HG03457 (cell line): ENCODE results near the gene IQCF2.
"Not testable (repeated sequence)": the region's sequence is repeated elsewhere in the genome, so short reads cannot be mapped to it uniquely, and the experiment has no call there.

ENCODE experiments used
- ATAC-seq: cut with Tn5 transposase; IDR thresholded peaks from one replicate; pipeline ENCODE4 v1.9.1; 2021; ENCODE audit warnings: moderate number of reproducible peaks; ENCODE audit not compliant: unreplicated experiment

The IQCF2 gene

DNA sequence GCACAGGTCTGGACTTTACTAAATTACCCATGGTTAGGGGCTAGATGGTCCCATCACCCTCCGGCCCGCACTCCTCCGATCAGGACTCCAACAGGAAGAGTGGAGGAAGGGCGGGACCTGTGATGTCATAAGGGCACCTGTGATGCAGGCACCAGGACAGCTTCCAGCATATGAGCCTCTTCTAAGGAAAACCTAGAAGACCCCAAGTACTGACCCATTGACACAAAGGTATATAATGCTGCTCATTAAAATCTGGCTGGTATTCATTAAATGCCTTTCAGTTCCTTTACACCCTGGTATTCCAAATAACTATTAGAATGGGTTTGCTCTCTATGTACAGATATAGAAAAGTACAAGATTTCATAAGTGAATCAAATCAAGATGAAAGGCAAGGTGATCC lies 14.1 kb downstream of the IQCF2 start, which contains the start of gene IQCF5:
Gene IQCF5, minus strand, starts transcription at position 101 of the 400 bp plus-strand sequence. Its CDS starts 70 bp downstream, at position 31.
- no peak for ATAC-seq

DNA sequence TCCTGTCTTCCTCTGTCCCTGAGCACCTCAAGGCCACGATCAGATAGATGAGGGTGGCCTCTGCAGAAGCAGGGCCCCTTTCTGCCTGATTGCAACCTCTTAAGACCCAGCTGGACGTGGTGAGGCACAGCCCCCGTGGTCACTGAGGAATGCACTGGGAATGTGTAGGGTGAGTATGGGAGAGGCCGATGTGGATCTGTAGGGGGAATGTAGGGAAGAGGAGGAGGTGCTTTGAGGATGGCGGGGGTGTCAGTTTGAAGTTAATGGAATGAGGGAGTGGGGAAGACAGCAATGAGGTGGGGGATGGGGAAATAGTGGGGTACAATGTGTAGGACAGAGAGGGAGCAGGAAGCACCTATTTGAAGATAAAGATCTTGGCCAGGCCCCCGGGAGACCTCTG lies 14.8 kb downstream of the IQCF2 start:
- ATAC-seq = no peak

DNA sequence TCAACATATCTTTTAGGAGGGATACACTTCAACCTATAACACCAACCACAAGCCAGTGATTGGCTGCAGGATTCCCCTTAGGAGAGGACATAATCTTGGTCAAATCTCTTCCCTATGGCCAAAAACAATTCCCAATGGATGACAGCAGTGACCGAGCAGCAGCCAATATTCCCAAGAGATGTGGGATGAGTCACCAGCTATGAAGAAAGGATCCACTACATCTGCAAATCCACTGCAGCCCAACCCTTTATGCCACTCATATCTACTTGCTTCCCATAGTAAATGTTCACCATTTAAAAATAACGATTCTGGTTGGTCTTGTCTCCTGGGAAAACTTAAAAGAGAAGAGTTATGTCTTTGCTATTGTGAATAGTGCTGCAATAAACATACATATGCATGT lies 18.5 kb downstream of the IQCF2 start:
- ATAC-seq = no peak

DNA sequence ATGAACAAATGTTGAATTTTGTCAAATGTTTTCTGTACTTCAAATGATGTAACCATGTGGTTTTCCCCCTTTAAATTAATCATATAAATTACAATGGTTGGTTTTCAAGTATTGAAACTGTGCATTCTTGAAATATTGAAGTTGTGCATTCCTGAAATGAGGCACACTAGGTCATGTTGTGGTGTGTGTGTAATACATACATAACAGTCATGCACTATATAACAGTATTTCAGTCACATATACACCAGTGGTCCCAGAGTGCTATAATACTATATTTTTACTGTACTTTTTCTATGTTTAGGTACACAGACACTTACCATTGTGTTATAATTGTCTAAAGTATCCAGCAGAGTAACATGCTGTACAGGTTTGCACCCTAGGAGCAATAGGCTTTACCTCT lies 25.0 kb downstream of the IQCF2 start:
- ATAC-seq = no peak

DNA sequence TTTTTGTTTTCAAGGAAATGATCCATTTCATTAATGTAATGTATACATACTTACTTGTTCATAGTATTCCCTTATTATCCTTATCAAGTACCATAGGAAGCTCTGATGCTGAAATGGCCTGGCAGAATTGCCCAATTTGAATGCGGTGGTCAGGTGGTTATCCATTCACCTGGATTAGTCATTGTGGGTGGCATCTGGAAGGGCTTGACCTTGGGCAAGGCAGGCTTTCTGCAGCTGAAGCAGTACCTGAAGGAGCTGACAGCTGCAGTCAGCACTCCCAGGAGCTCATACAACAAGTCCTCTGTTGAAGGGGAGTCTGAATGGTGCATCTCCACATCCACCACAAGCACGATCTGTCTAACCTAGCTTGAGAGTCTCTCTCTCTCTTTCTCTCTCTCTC lies 26.2 kb downstream of the IQCF2 start:
- ATAC-seq = no peak

DNA sequence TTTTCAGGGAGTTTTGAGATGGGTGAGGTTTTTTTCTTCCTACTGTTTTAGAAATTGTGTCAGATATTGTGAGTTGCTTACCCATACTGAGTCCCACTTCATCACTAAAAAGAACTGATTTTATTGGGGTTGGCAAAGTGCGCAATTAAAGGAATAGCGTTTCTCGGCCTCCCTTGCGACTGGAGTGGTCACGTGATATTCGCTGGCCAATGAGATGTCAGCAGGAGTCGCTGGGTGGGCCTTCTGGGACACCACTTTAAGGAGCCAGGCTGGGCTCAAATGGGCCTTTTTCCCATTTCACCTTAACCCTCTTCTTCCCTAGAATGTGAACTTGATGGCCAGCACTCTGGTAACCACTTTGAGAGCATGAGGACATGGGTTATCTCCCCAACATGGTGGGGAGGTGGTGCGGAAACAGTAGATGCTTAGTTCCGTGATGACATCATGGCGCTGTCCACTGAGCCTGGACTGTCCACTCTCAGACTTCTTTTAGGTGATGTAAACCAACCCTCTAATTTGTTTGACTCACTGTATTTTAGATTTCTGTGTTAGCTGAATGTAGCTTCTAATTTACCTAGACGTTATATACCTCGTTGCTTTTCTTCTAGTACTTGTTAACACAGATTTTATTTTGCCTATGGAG lies 27.2 kb downstream of the IQCF2 start:
- no peak for ATAC-seq

DNA sequence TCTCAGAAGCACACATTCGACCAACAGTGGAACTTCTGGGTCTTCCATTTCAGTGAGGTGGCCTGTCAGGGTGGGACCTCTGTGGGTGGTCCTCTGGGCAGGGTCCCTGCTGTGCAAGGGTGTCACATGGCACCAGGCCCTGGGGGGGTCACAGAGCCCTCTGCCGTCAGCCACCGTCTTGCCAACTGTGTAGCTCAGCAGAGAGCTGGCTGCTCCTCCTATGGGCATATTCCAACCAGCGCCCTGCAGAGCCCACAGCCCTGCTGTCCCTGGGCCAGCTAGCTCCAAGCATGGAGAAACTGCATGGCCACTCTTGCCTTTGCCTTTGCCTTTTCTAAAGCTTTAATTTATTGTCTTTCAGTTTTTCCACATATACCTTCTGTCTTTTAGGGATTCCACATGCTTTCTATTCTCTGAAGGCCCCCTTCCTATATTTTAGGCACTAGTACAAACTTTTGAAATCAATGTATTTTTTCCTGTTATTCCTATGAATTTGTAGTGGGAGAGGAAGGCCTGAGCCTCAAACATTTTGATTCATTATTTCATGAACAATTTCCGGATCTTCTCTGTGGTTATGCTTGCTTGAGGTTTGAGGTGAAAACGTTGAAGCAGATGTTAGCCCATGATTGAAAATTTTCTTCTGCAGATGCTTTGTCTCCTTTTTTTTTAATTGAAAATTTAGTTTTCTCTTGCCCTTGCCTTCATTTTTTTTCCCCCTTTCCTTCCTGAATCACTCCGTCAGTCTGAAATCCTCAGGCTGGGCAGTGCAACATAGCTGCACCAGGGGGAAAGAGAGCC lies 30.0 kb downstream of the IQCF2 start:
- ATAC-seq = no peak

DNA sequence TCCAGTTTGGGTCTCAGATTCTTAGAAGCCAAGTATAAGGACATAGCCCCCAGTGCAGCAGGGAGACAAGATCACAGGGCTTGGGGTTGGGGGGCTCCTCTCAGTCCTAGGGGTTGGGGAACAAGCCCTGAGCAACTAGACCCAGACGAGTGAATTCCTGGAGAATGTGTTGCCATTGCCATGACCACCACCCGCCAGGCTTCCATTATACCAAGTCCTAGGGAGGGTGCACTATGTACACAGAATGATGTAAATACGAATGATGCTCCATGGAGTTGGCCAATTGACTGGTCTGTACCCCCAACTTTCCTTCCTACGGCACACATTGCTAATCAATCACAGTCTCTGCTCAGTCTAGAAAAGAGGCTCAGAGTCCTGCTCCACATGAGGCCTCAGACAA lies 33.0 kb downstream of the IQCF2 start:
- ATAC-seq = no peak

DNA sequence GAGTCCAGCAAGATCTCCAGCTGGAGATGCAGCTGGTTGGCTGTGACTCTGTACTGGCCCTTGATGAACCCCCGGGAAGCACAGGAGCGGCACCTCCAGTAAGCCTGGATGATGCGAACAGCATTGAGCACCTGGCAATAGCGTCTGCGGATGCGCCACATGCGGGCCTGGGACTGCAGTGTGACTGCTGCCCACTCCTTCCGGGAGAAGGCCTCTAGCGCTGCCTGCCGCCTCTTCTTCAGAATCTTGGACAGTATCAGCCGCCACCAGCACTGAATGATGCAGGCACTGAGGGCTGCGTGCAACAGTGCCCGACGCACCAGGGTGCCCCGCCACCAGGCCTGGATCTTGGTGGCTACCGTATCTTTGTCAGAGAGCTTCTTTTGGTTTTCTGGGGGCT lies 33.5 kb downstream of the IQCF2 start:
- no peak for ATAC-seq

DNA sequence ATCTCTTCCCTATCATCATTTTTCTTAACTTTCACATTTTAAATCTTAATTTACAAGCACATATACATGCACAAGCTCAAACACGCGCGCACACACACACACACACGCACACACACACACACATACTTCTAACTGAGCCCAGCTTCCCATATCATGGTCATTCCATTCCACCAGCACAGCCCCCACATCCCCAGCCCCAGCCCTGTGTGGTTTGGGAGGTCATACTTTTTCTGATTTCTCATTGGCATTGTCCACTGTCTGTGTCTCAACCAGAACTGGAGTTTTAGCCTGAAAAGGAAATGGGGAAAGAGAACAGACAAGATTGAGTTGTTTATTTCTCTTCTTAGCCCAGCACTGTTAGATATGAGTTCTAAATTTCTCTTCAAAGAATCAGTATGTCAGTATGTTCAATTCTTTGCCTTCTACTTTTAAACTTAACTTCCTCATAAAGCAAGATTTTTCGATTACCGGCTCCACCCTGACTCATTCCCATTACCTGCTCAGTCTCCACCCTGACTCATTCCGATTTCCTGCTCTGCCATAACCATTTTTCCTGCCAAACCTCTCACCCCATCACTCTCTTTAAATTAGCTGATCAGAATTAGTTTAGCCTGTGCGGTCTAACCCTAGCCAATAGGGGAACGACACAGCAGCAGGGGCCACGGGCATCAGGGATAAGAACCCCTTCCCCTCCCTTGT lies 35.3 kb downstream of the IQCF2 start:
- no peak for ATAC-seq

DNA sequence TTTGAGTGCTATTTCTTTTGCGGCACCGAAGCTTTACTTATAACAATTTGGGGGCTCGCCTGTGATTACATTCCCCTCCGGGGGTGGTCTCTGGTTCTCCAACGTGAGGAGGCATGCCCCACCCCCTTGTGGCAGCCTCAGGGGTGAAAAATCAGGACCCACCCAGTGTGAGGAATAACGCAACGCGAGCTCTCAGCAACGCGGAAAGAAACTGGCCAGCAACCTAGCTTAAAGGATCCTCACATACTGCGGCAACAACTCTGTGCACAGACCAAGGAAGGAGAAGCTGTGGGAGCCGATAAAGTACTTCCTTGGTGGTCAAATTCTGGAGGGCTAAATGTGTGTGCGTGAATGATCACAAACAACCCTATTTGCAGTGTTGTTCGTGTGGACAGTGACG lies 36.0 kb downstream of the IQCF2 start:
- ATAC-seq = no peak

DNA sequence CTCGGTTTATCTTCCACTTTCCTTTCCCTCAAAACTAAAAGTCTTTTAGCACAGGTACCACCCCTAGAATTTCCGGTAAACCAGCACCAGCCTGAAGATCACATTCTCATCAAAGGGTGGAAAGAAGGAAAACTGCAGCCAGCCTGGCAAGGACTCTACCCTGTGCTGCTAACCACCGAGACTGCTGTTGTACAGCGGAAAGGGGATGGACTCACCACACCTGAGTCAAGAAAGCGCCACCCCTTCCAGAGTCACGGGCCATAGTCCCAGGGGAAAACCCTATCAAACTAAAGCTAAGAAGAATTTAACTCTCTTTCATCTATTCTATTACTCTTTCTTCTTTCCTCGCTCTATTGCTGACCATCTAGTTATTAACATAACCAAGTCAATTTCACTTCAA lies 38.6 kb downstream of the IQCF2 start:
- ATAC-seq = not testable (repeated sequence)

DNA sequence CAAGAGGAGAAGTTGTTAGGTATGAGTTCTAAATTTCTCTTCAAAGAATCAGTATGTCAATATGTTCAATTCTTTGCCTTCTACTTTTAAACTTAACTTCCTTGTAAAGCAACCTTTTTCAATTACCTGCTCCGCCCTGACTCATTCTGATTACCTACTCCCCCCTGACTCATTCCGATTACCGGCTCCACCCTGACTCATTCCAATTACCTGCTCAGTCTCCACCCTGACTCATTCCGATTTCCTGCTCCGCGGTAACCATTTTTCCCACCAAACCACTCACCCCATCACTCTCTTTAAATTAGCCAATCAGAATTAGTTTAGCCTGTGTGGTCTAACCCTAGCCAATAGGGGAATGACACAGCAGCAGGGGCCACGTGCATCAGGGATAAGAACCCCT lies 40.9 kb downstream of the IQCF2 start:
- not testable (repeated sequence) for ATAC-seq

DNA sequence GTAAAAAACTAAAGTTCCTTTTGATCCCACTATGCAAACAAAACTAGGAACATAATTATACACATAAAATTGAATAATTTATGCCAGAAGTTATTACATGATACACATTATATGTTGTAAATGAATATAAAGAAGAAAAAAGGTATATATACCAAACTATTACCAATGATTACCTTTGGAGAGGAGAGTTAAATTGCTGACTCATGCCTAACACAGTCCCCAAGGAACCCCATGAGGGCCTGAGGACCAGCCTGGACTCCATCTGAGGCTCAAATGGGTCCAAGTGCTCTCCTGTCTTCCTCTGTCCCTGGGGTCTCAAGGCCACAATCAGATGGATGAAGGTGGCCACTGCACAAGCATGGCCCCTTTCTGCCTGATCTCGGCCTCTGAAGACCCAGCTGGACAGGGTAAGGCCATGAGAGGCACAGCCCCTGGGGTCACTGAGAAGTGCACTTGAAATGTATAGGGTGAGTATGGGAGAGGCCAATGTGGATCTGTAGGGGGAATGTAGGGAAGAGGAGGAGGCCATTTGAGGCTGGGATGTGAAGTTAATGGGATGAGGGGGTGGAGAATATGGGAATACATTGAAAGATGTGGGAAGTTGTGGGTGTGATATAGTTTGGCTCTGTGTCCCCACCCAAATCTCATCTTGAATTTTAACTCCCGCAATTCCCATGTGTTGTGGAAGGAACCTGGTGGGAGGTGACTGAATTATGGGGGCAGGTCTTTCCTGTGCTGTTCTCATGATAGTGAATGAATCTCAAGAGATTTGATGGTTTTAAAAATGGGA lies 42.8 kb downstream of the IQCF2 start:
- no peak for ATAC-seq

DNA sequence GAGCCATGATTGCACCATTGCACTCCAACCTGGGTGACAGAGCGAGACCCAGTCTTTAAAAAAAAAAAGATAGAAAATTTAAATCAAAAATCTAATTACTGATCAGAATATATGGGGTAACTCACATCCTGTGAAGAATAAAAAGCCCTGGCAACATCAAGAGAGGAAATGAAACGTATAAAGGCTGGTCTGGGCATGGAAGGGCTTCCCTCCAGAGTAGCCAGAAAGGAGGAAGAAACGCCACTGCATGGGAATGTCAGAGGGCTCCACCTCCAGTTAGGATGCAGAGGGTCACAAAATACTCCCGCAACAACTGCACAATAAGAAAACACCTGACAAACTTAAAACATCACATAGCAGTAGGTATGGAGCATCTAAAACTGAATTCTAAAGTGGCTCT lies 46.6 kb downstream of the IQCF2 start:
- ATAC-seq = no peak
